NK-92 treated with Interleukin-12 subunit alpha and Interleukin-12 subunit beta, amount 100 ng/mL, for 24 hours (cell line): ENCODE data around the gene MKLN1.

Experiments
- DNase-seq: peaks from one replicate; lab custom pipeline; 2025; lab: John Stamatoyannopoulos, UW

MKLN1 gene

DNA sequence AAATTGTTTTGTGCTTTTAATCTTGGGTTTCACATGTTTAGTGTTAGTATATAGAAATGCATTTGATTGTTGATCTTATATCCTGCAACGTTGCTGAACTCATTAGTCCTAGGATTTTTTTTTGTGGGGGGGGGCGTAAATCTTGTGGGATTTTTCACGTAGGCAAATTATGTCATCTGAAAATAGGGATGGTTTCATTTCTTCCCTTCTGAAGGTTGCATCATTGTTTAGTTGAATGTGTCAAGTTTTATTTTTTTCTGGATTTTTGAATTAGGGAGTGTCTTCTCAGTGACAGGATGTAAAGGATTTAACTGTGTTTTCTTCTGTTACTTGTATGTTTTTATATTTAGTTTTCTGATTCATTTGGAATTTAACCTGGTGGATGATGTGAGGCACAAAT is 26.7 kb downstream of the MKLN1 start:
- no peak for DNase-seq

- DNase-seq, result no peak
Measured at GRCh38 chr7:131355917-131356777, 28.5 kb downstream of the MKLN1 start.

- no peak for DNase-seq
Measured at GRCh38 chr7:131357282-131357880, 29.7 kb downstream of the MKLN1 start.

DNA sequence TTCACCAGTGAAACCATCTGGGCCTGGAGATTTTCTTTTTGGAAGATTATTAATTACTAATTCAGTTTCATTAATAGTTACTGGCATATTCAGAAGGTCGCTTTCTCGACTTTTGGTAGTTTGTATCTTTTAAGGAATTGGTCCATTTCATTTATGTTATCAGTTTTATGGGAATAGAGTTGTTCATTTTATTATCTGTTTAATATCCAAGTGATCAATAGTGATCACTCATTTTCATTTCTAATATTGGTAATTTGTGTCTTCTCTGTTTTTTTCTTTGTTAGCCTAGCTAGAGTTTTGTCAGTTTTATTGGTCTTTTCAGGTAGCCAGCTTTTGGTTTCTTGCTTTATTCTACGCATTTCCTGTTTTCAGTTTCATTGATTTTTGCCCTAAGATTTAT is 31.0 kb downstream of the MKLN1 start:
- no peak for DNase-seq

- DNase-seq, result no peak
Measured at GRCh38 chr7:131359136-131359776, 31.6 kb downstream of the MKLN1 start.

GRCh38 chr7:131363719-131364118 is 36.0 kb downstream of the MKLN1 start:
- DNase-seq, result no peak

DNA sequence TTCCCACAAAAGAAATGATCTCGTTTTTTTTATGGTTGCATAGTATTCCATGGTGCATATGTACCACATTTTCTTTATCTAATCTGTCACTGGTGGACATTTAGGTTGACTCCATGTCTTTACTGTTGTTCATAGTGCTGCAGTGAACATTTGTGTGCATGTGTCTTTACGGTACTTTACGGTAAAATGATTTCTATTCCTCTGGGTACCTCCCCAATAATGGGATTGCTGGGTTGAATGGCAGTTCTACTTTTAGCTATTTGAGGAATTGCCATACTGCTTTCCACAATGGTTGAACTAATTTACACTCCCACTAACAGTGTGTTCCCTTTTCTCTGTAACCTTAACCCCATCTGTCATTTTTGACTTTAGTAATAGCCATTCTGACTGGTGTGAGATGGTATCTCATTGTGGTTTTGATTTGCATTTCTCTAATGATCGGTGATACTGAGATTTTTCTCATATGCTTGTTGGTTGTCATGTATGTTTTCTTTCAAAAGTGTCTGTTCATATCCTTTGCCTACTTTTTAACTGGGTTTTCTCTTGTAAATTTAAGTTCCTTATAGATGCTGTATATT is 37.2 kb downstream of the MKLN1 start:
- no peak for DNase-seq

GRCh38 chr7:131365838-131366237 is 38.2 kb downstream of the MKLN1 start:
- no peak for DNase-seq

GRCh38 chr7:131369354-131369753 is 41.7 kb downstream of the MKLN1 start:
- no peak for DNase-seq

GRCh38 chr7:131370523-131370968 is 42.9 kb downstream of the MKLN1 start:
- DNase-seq, result no peak

DNA sequence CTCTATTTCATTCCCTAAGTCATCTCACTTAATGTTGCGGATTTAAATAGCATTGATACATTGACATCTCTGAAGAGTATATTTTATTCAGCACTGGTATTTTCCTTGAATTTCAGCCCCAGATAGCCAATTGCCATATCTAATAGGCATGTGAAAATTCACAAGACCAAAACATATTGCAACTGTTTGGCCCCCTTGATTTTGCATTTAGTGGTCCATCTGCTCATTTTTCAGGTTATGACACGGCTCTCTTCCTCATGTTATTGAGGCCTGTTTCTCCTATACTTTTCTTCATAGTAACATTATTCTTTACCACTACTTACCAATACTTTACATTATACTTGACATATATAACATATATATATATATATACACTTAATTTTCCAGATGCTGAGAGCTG is 43.7 kb downstream of the MKLN1 start:
- DNase-seq, result no peak

DNA sequence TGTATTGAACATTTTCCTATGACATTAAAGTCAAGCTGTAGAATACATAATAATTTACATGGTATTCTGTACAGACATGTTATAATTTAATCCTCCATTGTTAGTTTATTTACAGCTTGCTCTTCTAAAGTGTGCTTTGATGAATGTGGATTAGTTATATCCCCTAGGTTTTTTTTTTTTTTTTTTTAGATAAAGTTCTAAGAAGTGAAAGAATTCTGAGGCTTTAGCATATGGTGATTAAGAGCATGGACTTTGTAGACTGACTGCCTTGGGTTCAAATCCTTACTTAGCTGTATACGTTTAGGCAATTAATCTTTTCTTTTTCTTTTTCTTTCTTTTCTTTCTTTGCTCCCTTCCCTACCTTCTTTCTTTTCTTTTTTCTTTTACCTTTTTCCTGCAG is 44.9 kb downstream of the MKLN1 start:
- no peak for DNase-seq

DNA sequence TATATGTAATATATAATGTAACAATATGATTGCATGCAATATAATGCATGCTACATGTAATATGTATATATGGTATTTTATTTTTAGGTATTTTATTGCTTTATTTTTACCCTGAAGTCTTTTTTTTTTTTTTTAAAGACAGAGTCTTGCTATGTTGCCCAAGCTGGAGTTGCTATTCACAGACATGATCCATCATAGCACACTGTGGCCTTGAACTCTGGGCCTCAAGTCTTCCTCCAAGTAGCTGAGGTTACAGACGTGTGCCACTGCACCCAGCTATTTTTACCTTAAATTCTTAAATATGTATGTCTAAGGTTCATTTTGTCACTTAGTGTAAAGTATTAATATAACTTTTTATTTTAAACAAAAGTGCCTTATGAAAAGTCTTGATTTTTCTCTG is 47.1 kb downstream of the MKLN1 start:
- DNase-seq, result no peak

DNA sequence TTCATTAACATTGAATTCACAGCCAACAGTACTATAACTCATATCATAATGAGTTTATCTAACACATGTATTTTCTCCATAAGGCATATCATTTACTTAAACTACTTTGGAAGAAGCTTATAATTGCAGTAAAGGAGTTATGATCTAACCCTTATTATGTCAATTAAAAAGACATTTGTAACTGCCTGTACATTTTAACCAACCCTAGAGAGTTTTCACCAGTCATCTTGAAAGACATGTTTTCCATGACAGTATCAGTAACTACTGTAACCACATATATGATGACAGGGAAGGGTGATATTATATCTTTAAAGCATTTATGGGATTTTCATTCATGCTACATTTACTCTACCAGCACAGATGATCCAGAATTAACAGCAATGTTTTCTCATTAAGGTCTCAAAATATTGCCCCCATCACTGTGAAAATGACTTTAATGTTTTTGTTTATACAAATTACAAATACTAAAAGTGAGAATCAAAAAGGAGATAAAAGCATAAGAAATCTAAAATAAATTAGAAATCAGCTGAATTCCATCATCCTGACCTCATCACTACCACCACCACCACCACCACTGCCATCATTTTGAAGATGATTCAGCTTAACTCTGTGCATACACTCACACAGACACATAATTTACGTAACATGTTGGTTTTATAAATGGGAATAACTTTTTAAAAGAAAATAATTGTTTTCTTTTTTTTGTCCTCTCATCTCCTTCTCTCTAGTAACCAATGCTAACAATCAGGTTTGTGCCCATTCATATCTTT is 53.6 kb downstream of the MKLN1 start:
- no peak for DNase-seq

GRCh38 chr7:131383417-131384285 is 56.0 kb downstream of the MKLN1 start:
- DNase-seq, result no peak

- no peak for DNase-seq
Measured at GRCh38 chr7:131384286-131384635, 56.6 kb downstream of the MKLN1 start.

GRCh38 chr7:131385039-131385605 is 57.4 kb downstream of the MKLN1 start:
- DNase-seq, result no peak

GRCh38 chr7:131388126-131388525 is 60.5 kb downstream of the MKLN1 start:
- DNase-seq, result no peak

DNA sequence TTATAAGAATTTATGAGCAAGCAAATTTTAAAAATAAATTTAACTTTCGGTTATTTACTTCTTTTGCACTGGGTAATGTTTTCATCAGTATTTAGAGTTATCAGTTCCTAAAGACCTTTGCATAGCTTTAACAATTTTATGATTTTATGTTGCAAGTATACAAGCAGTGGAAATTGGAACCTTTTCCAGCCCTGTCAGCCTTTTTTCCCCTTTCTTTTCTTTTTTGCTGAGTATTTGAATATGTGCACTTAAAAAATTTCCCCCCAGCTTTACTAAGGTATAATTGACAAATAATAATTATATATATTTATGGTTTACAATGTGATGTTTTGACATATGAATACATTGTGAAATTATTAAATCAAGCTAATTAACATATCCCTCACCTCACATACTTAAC is 62.6 kb downstream of the MKLN1 start:
- DNase-seq, result no peak

DNA sequence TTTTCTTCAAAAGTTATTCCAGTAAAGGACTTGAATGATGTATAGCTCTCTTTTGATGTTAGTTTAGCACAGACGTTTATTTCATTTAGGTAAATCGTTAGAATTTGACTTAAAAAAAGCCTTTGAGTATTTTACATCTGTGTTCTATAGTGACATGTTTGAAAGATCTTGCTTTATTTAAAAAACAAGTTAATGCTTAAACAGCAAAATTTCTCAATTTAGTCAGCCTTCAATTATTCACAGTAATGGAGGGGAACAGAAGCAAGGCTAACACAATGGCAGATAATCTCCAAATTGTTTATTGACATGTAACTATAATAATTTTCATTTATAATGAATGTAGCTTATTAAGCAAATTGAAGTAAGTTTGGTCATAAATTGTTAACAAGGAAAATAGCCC is 63.5 kb downstream of the MKLN1 start:
- no peak for DNase-seq

- no peak for DNase-seq
Measured at GRCh38 chr7:131400681-131401176, 73.1 kb downstream of the MKLN1 start.
